Naive thymus-derived CD4-positive, alpha-beta T cell (primary cell): Measurements from ENCODE around the gene ARHGDIB. TPM values are rescaled to one million over a fixed set of nuclear protein-coding genes. Genes with fewer than 3 reads are reported as not detected.

Experiments
- ATAC-seq: fragments of 150-1000 bp; cut with Tn5 transposase; 2 replicates; pipeline ENCODE4 v1.10.0; 2021; ENCODE audit warnings: mild to moderate bottlenecking, moderate library complexity
- CTCF ChIA-PET: fragments of 350-600 bp; sonication (Branson Sonifier 250); formaldehyde crosslinking; loops from one replicate; lab custom pipeline; 2021; ENCODE audit warnings: antibody characterized with exemption; lab: Charles Lee
- POLR2A ChIA-PET: fragments of 350-600 bp; sonication (Branson Sonifier 250); formaldehyde crosslinking; loops from one replicate; lab custom pipeline; 2021; ENCODE audit warnings: antibody characterized with exemption, inconsistent platforms; lab: Charles Lee
- DNase-seq, 9 donors: peaks; one replicate each; pipeline versions ENCODE4 v3.0.0 to v3.0.0-alpha.2; 2020 to 2022; ENCODE audit warnings: mixed read lengths in 1 of 9
- H3K27ac ChIP-seq: one replicate; pipeline ENCODE4 v1.7.0; 2013; ENCODE audit warnings: mild to moderate bottlenecking, low read depth, low read length, moderate library complexity
- H3K27me3 ChIP-seq, 2 donors: one replicate each; pipeline ENCODE4 v1.7.0; 2013; ENCODE audit warnings: low read length in 2 of 2, mild to moderate bottlenecking in 2 of 2, moderate library complexity in 2 of 2; ENCODE audit not compliant: control insufficient read depth in 2 of 2, insufficient read depth in 2 of 2
- H3K36me3 ChIP-seq, 3 experiments: 1 replicate in 2 of 3; 2 replicates in 1 of 3; pipeline ENCODE4 v1.7.0; 2013; ENCODE audit warnings: low read length in 3 of 3, mild to moderate bottlenecking in 3 of 3, moderate library complexity in 1 of 3; ENCODE audit not compliant: insufficient read depth in 3 of 3, control insufficient read depth in 2 of 3
- H3K4me1 ChIP-seq, 2 donors: one replicate each; pipeline ENCODE4 v1.7.0; 2013; ENCODE audit warnings: low read length in 2 of 2, mild to moderate bottlenecking in 2 of 2, moderate library complexity in 1 of 2; ENCODE audit not compliant: control insufficient read depth in 2 of 2, insufficient read depth in 2 of 2
- H3K4me3 ChIP-seq: 2 replicates; pipeline ENCODE4 v1.7.0; 2013; ENCODE audit warnings: mild to moderate bottlenecking, low read length
- H3K9me3 ChIP-seq, 3 experiments: 1 replicate in 2 of 3; 2 replicates in 1 of 3; pipeline ENCODE4 v1.7.0; 2013; ENCODE audit warnings: low read length in 3 of 3; ENCODE audit not compliant: control insufficient read depth in 2 of 3
- H3K27ac Mint-ChIP-seq, 9 donors: one replicate each; pipeline ENCODE4 v1.8.0; 2020 to 2022; ENCODE audit warnings: mixed read lengths in 9 of 9, mild to moderate bottlenecking in 8 of 9, moderate library complexity in 5 of 9, inconsistent platforms in 2 of 9
- H3K27me3 Mint-ChIP-seq, 5 donors: one replicate each; pipeline ENCODE4 v1.8.0; 2021 to 2022; ENCODE audit warnings: mixed read lengths in 5 of 5, mild to moderate bottlenecking in 1 of 5
- H3K36me3 Mint-ChIP-seq, 5 donors: one replicate each; pipeline ENCODE4 v1.8.0; 2020 to 2022; ENCODE audit warnings: mixed read lengths in 5 of 5, mild to moderate bottlenecking in 3 of 5, inconsistent platforms in 1 of 5
- H3K4me1 Mint-ChIP-seq, 7 donors: one replicate each; pipeline ENCODE4 v1.8.0; 2020 to 2022; ENCODE audit warnings: mixed read lengths in 7 of 7, mild to moderate bottlenecking in 3 of 7, inconsistent platforms in 1 of 7
- H3K4me3 Mint-ChIP-seq, 10 donors: one replicate each; pipeline ENCODE4 v1.8.0; 2020 to 2022; ENCODE audit warnings: mild to moderate bottlenecking in 10 of 10, mixed read lengths in 10 of 10, moderate library complexity in 6 of 10, inconsistent platforms in 2 of 10
- H3K9me3 Mint-ChIP-seq, 11 donors: one replicate each; pipeline ENCODE4 v1.8.0; 2020 to 2022; ENCODE audit warnings: mixed read lengths in 11 of 11, mild to moderate bottlenecking in 4 of 11, inconsistent platforms in 1 of 11, moderate library complexity in 1 of 11
- intact Hi-C, 2 donors: fragments of 100-400 bp; cut with micrococcal nuclease; formaldehyde crosslinking; loops; one replicate each; pipeline ENCODE4 v1.15.1; 2023
- polyA plus RNA-seq, 2 donors: library from polyadenylated mRNA; unstranded; fragments of 300-500 nt; fragmentation: Illumina TruSeq; gene quantifications; one replicate each; pipeline ENCODE4 v1.2.3, GENCODE V29; 2021
- total RNA-seq, 6 experiments: library from RNA in 5 of 6; stranded (reverse) in 5 of 6; gene quantifications; 1 replicate in 5 of 6; 2 replicates in 1 of 6; pipeline ENCODE4 v1.2.3 and lab custom pipeline; 2021 to 2026

ARHGDIB gene
- total and polyA plus RNA-seq, 7 experiments from 2014 or later: 776 to 3,336 (median 867) TPM

- H3K27ac ChIP-seq: no peak overlapping the region
- ChIA-PET CTCF (interaction anchor here (0.5 to 1.1 kb wide), 3 partner anchors 23 to 148 kb away, joined by 3 to 4 read pairs (median 3); a partner anchor contains a TSS), POLR2A (interaction anchor here (0.7 to 2.3 kb wide), 3 partner anchors 8 to 647 kb away, joined by 3 to 5 read pairs (median 4); no protein-coding TSS in a partner anchor)
- H3K27me3 ChIP-seq: no peaks in the 10 kb centered on the region
- Mint-ChIP-seq H3K4me1 (peaks cover 0 to 4% (median 0%) of the 10 kb centered on the region in 7 donors), H3K4me3 (no peak overlapping the region), H3K27me3 (peaks cover 0 to 15% (median 0%) of the 10 kb centered on the region in 5 donors), H3K36me3 (peaks cover 0 to 8% (median 3%) of the 10 kb centered on the region in 5 donors), H3K27ac (no peak overlapping the region), H3K9me3 (no peaks in the 10 kb centered on the region)
- ATAC-seq (no peak), DNase-seq (no peak)
- H3K36me3 ChIP-seq: no peaks in the 10 kb centered on the region
- no peaks in the 10 kb centered on the region for H3K4me1 ChIP-seq
- no peaks in the 10 kb centered on the region for H3K9me3 ChIP-seq
- intact Hi-C loops: no loop called here
- H3K4me3 ChIP-seq: no peak overlapping the region
These were observed 68.5 kb downstream of the ARHGDIB start for GRCh38 chr12:14892726-14893505.

Other genes with a start within 250 kb of the ARHGDIB start
- 100 to 1,000 TPM in 2 of 5 experiments, 10 to 100 TPM in 3; 77.9 to 129 (median 90.4) TPM for gene WBP11, start 158.1 kb downstream of the ARHGDIB start, total RNA-seq
- gene WBP11, start 158.1 kb downstream of the ARHGDIB start, polyA plus RNA-seq: 10 to 100 TPM; 58.5 to 61.2 TPM
- 1 to 10 TPM in 2 of 5 experiments, under 1 TPM in 2, not detected in 1; 0.22 to 1.7 (median 1.2) TPM for gene C12orf60, start 157.9 kb downstream of the ARHGDIB start, total RNA-seq
- gene C12orf60, start 157.9 kb downstream of the ARHGDIB start, polyA plus RNA-seq: 1 to 10 TPM in 1 of 2 donors, under 1 TPM in 1; 0.86 to 1.5 TPM
- not detected for gene SMCO3, start 147.4 kb downstream of the ARHGDIB start, total RNA-seq
- gene SMCO3, start 147.4 kb downstream of the ARHGDIB start, polyA plus RNA-seq: not detected
- gene ART4, start 118.1 kb downstream of the ARHGDIB start, total RNA-seq: not detected
- gene ART4, start 118.1 kb downstream of the ARHGDIB start, polyA plus RNA-seq: not detected
- 1 to 10 TPM in 2 of 5 experiments, under 1 TPM in 1, not detected in 2; 0.49 to 4.1 (median 1.7) TPM for gene MGP, start 75.7 kb downstream of the ARHGDIB start, total RNA-seq
- under 1 TPM in 1 of 2 donors, not detected in 1; 0.48 TPM for gene MGP, start 75.7 kb downstream of the ARHGDIB start, polyA plus RNA-seq
- 10 to 100 TPM; 12.6 to 20.3 (median 19.1) TPM for gene ERP27, start 23.1 kb downstream of the ARHGDIB start, total RNA-seq
- gene ERP27, start 23.1 kb downstream of the ARHGDIB start, polyA plus RNA-seq: 1 to 10 TPM; 5.6 to 5.8 TPM
- gene PDE6H, start 11.4 kb upstream of the ARHGDIB start, total RNA-seq: 1 to 10 TPM in 1 of 5 experiments, not detected in 4; 2.7 TPM
- gene PDE6H, start 11.4 kb upstream of the ARHGDIB start, polyA plus RNA-seq: not detected